Fibroblast of mammary gland (primary cell): ENCODE results near the gene CDK5RAP3.
A peak's percentile ranks its signal among the peaks of the same experiment; 100 is the strongest.

Source experiments
- DNase-seq: peaks from one replicate; pipeline ENCODE4 v3.0.0-alpha.2; 2010; ENCODE audit warnings: low read depth
- H3K4me3 ChIP-seq: 2 replicates; pipeline ENCODE4 v1.5.1; 2011; ENCODE audit warnings: low read depth, mild to moderate bottlenecking, low read length, moderate library complexity; ENCODE audit not compliant: control insufficient read depth
- TF ChIP-seq, protein P1 (sequence below): conservative IDR thresholded peaks from 2 replicates; pipeline ENCODE4 v1.5.1; 2011; ENCODE audit warnings: low read depth, low read length, inconsistent platforms; ENCODE audit not compliant: control insufficient read depth, insufficient read depth

CDK5RAP3 gene

GRCh38 chr17:48026502-48027321 lies 55.8 kb downstream of the CDK5RAP3 start:
- TF ChIP-seq, protein P1, sequence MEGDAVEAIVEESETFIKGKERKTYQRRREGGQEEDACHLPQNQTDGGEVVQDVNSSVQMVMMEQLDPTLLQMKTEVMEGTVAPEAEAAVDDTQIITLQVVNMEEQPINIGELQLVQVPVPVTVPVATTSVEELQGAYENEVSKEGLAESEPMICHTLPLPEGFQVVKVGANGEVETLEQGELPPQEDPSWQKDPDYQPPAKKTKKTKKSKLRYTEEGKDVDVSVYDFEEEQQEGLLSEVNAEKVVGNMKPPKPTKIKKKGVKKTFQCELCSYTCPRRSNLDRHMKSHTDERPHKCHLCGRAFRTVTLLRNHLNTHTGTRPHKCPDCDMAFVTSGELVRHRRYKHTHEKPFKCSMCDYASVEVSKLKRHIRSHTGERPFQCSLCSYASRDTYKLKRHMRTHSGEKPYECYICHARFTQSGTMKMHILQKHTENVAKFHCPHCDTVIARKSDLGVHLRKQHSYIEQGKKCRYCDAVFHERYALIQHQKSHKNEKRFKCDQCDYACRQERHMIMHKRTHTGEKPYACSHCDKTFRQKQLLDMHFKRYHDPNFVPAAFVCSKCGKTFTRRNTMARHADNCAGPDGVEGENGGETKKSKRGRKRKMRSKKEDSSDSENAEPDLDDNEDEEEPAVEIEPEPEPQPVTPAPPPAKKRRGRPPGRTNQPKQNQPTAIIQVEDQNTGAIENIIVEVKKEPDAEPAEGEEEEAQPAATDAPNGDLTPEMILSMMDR, result peak; percentile 87
- H3K4me3 ChIP-seq, result no peak overlapping the region
- peak; percentile 92 for DNase-seq

GRCh38 chr17:48027322-48027981 lies 56.5 kb downstream of the CDK5RAP3 start:
- H3K4me3 ChIP-seq, result no peak overlapping the region
- TF ChIP-seq, protein P1, result no peak
- no peak for DNase-seq

DNA sequence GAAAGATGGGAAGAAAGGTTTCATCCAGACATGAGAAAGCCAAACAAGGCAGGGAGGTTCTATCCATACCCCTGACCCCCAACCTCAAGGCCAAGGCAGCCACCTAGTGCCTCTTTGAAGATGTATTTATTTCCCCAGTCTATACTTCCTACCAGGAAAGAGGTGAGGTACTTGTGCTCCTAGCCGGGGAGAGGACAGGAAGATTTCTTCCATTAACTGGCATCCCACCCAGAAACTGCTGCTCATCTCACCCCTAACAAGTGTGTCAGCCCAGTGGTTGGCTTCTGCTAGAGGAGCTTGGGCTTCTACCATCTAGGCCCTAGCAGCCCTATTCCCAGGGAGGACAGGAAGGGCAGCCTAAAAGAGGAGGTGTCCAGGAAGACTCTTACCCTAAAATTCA lies 57.8 kb downstream of the CDK5RAP3 start:
- TF ChIP-seq, protein P1, result no peak
- H3K4me3 ChIP-seq, result no peak overlapping the region
- DNase-seq, result no peak

- H3K4me3 ChIP-seq, result no peak overlapping the region
- DNase-seq, result peak; percentile 43
- TF ChIP-seq, protein P1, result no peak
These were observed 59.6 kb downstream of the CDK5RAP3 start for GRCh38 chr17:48030531-48030930.
